Lower leg skin (tissue), 4 donors: Measurements from ENCODE around the gene ADD1. TPM values are rescaled to one million over a fixed set of nuclear protein-coding genes. Genes with fewer than 3 reads are reported as not detected.

Experiments
- DNase-seq, 2 donors: peaks; one replicate each; pipeline ENCODE4 v3.0.0-alpha.2; 2019; ENCODE audit warnings: low spot score in 2 of 2
- H3K4me3 ChIP-seq: fragments of 200-600 bp; sonication (generic); 2 replicates; pipeline ENCODE4 v1.5.1; 2017; ENCODE audit warnings: mild to moderate bottlenecking, low read depth; ENCODE audit not compliant: poor library complexity, severe bottlenecking
- POLR2A ChIP-seq, 2 donors: fragments of 450-650 bp; IDR thresholded peaks; one replicate each; pipeline ENCODE4 v1.6.1; 2016 to 2017; ENCODE audit warnings: antibody characterized with exemption in 2 of 2, mild to moderate bottlenecking in 1 of 2, moderate library complexity in 1 of 2
- WGBS, 2 donors: methylation state at CpG; one replicate each; pipeline ENCODE4 v1.1.5; 2018; 5-methylcytosine and 5-hydroxymethylcytosine counted together
- intact Hi-C: fragments of 100-400 bp; cut with DNase I; formaldehyde crosslinking; loops from one replicate; pipeline ENCODE4 v1.15.0; 2023; ENCODE audit warnings: low total_unique reads
- total RNA-seq, 4 donors: library from RNA; depleted of rRNA; stranded (reverse); fragments of >200 nt; gene quantifications; one replicate each; pipeline ENCODE4 v1.1.0, GENCODE V29; 2016
- TF ChIP-seq, protein P1 (sequence below), 3 donors: fragments of 450-650 bp; IDR thresholded peaks; one replicate each; pipeline ENCODE4 v1.5.1; 2016; ENCODE audit warnings: antibody characterized with exemption in 3 of 3, mild to moderate bottlenecking in 3 of 3, moderate library complexity in 2 of 3

The ADD1 gene
- total RNA-seq, 4 donors from 2014 or later, result 102 to 153 (median 135) TPM

- intact Hi-C loops, result no loop called here
Observed at GRCh38 chr4:2832981-2833670, 10.5 kb upstream of the ADD1 start.

DNA sequence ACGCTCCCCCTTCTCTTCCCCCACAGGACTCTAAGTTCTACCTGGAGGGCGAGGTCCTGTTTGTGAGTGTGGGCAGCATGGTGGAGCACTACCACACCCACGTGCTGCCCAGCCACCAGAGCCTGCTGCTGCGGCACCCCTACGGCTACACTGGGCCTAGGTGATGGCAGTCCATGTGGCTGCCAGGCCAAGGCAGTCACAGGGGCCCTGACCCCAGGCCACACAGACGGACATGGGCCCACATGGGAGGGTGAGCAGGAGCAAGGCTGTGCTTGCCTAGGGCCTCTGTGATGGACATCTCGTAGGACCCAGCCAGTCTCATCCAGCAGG is 10.0 kb upstream of the ADD1 start:
- peak in 1 of 2 donors; percentile 84 for DNase-seq
- intact Hi-C loops, result no loop called here
- TF ChIP-seq POLR2A (IDR thresholded peaks at IDR 0.05), result no peak
- TF ChIP-seq, protein P1, sequence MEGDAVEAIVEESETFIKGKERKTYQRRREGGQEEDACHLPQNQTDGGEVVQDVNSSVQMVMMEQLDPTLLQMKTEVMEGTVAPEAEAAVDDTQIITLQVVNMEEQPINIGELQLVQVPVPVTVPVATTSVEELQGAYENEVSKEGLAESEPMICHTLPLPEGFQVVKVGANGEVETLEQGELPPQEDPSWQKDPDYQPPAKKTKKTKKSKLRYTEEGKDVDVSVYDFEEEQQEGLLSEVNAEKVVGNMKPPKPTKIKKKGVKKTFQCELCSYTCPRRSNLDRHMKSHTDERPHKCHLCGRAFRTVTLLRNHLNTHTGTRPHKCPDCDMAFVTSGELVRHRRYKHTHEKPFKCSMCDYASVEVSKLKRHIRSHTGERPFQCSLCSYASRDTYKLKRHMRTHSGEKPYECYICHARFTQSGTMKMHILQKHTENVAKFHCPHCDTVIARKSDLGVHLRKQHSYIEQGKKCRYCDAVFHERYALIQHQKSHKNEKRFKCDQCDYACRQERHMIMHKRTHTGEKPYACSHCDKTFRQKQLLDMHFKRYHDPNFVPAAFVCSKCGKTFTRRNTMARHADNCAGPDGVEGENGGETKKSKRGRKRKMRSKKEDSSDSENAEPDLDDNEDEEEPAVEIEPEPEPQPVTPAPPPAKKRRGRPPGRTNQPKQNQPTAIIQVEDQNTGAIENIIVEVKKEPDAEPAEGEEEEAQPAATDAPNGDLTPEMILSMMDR (IDR thresholded peaks at IDR 0.05), result no peak
- WGBS, 2 donors, result 83 to 94% methylated on average over 3 to 6 of the region's 7 CpGs
- H3K4me3 ChIP-seq, result no peak overlapping the region

More at GRCh38 chr4:2832981-2833670, 10.5 kb upstream of the ADD1 start:
- 87 to 94% methylated on average over 19 of the region's 19 CpGs for WGBS, 2 donors
- TF ChIP-seq, protein P1 (IDR thresholded peaks at IDR 0.05), result no peak
- no peak for TF ChIP-seq POLR2A (IDR thresholded peaks at IDR 0.05)
- H3K4me3 ChIP-seq, result no peak overlapping the region
- peak in 1 of 2 donors; percentile 82 for DNase-seq

DNA sequence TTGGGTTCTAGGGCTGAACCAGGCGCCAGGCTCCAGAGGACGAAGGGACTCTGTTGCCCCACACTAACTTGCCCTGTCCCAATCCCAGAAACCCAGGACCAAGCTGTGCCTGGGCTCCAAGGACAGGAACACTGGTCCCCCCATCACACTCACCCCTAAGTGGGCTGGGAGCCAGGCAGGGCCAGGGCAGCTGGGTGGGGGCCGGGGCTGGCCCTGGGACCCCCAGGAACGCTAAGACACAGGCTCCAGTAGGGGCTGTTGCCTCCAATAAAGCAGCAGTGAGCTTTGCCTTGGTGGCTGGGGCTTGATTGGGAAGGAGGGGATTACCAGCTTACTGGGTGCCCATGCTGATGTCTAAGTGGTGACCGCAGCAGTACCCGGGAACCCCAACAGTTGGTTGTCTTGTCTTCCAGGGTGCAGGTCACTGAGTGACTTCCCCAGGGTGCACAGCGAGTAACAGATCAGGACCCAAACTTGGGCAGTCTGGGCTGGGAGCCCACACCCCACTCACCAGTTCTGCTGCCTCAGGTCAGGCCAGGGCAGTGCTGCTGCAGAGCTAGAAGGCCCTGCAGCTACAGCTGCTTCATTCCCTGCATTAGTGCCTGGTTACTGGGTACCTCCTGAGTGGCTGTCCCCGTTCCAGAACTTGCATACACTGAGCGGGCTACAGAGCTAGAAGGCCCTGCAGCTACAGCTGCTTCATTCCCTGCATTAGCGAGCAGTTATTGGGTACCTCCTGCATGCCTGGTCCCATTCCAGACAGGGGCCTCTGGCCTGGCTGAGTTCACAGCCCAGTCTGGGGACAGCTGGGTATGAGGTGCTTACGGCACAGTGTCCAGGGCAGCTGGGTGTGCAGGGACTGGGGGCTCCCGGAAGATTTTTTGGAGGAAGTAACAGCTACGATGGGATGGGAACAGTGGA is 9.4 kb upstream of the ADD1 start:
- 85 to 90% methylated on average over 13 of the region's 13 CpGs for WGBS, 2 donors
- peak in 1 of 2 donors; percentile 79 for DNase-seq
- no peak for TF ChIP-seq POLR2A (IDR thresholded peaks at IDR 0.05)
- TF ChIP-seq, protein P1 (IDR thresholded peaks at IDR 0.05), result no peak
- intact Hi-C loops, result no loop called here
- no peak overlapping the region for H3K4me3 ChIP-seq

- 95 to 97% methylated on average over 7 to 8 of the region's 8 CpGs for WGBS, 2 donors
- no peak overlapping the region for H3K4me3 ChIP-seq
- intact Hi-C loops, result no loop called here
- no peak for TF ChIP-seq POLR2A (IDR thresholded peaks at IDR 0.05)
- TF ChIP-seq, protein P1 (IDR thresholded peaks at IDR 0.05), result no peak
- DNase-seq, result peak in 1 of 2 donors; percentile 76
Observed at GRCh38 chr4:2835978-2836377, 7.7 kb upstream of the ADD1 start.

GRCh38 chr4:2836391-2836859 is 7.2 kb upstream of the ADD1 start:
- no peak overlapping the region for H3K4me3 ChIP-seq
- intact Hi-C loops, result no loop called here
- DNase-seq, result peak in 1 of 2 donors; percentile 79
- 65 to 85% methylated on average over 5 of the region's 5 CpGs for WGBS, 2 donors
- TF ChIP-seq, protein P1 (IDR thresholded peaks at IDR 0.05), result no peak
- no peak for TF ChIP-seq POLR2A (IDR thresholded peaks at IDR 0.05)
